DMS 273 treated with DMSO at 0.1 percent for 48 hours (cell line): ENCODE results near the gene UBE2S.
"Not testable (repeated sequence)": the region's sequence is repeated elsewhere in the genome, so short reads cannot be mapped to it uniquely, and the experiment has no call there.

Source experiments
- DNase-seq: peaks from one replicate; lab custom pipeline; 2025; lab: John Stamatoyannopoulos, UW

UBE2S gene

DNA sequence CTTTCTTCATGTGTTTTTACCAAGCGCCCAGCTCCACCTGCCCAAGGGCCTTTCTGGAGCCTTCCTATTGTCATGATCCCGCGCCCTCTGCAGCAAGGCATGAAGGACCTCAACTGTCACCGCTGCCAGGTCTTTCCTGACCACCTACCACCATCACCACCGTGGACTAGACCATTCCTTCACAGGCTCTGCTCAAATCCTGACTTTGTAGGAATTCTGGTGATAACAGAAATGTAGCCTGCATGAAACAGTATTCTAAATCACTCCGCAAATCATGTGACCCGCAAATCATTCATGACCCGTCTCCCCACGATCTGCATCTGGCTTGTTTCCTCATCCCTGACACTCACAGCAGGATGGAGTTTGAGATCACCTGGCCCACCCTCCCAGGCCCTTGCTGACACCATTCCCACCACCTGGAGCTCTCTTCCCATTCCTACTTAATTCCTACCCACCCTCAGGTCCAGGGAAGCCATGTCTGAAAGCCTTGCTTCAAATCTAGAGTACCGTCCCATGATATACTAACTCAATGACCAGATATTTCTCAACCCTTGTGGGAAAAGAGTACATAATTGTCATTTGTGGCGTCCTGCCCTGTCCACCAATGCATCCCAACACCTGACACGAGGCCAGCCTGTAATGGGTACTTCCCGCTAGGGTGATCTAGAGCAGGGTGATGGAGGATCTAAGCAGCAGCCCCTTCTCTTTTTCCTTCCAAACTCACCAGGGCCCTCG lies 1.3 kb downstream of the UBE2S start:
- no peak for DNase-seq

DNA sequence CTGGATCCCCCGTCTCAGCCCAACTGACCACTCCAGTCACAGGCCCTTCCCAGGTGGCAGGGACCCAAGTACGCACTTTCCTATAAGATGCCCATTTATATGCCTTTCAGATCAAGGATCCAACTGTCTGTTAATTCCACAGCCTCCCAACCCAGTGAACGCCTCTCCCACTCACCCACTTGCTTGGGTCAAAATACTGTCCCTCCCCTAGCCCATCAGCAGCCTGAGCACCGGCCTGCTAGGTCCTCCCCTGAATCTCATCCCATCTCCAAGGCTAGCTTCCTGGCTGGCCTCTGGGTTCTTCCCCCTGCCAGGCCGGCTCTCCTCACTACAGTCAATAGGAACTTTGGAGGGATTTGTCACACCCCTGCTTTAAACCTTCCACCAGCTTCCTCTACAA lies 1.9 kb downstream of the UBE2S start:
- no peak for DNase-seq

DNA sequence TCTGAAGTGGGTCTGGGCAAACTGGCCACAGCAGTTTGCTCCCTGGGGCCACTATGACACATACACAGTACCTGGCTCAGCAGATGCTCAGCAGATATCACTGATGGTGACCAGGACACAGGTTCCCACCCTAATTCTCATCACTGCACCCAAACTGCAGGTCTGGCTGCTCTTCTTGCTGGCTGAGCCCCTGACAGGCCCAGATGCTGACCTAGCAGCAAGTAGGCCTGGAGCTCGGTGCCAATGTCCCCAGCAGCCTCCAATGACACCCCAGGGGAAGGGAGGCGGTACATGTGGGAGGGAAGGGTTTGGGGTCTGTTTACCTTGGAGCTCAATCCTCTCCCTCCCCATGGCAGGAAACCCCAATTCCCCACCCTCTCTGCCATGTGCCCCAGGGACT lies 5.1 kb downstream of the UBE2S start:
- no peak for DNase-seq

DNA sequence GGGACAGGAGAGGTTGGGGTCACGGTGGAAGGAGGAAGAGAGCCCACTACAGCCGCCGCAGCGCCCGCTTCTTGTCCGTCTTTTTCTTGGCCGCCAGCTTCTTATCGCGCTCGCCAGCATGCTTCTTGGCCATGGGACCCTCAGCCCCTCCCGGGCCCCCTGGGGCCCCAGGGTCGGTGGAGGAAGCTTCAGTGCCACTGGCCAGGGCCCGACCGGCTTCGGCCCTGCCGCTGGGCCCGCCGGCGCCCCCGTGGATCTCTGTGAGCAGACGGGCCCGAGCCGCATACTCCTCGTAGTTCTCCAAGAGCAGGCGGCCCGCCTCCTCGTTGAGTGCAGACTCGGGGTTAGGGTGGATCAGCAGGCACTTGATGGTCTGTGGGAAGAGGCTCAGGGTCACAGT lies 6.2 kb downstream of the UBE2S start:
- DNase-seq, result not testable (repeated sequence)

DNA sequence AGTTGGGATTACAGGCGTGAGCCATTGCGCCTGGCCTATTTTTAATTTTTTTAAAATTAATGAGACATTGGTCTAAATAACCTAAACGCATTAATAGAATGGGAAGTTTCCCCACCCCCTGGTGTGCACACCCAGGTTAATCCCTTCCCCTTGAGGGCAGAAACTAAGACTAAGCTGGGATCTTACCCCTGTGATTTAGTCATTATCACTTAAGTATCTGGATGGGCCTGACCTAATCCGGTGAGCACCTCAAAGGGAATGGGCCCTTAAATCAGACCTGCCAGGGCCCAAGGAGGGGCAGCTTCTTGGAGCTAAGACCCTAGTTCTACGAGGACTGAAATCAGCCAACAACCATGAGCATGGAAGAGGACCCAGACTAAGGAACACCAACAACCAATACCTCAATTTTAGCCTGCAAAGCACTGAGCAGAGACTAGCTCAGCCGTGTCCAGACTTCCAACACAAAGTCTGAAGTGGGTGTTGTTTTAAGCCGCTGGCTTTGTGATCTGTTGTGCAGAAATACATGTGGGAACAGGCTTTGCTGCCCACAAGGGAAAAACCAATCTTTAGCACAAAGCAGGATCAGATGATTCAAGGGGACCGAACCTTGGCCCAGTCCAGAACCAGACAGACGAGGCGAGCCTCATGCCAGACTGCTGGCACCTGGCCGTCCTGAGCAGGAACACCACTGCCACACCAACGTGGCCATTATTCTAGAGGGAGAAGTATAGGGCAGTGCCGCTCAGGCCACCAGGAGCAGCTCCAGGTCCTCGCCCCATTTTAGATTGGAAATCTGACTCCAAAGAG lies 7.1 kb downstream of the UBE2S start:
- no peak for DNase-seq

DNA sequence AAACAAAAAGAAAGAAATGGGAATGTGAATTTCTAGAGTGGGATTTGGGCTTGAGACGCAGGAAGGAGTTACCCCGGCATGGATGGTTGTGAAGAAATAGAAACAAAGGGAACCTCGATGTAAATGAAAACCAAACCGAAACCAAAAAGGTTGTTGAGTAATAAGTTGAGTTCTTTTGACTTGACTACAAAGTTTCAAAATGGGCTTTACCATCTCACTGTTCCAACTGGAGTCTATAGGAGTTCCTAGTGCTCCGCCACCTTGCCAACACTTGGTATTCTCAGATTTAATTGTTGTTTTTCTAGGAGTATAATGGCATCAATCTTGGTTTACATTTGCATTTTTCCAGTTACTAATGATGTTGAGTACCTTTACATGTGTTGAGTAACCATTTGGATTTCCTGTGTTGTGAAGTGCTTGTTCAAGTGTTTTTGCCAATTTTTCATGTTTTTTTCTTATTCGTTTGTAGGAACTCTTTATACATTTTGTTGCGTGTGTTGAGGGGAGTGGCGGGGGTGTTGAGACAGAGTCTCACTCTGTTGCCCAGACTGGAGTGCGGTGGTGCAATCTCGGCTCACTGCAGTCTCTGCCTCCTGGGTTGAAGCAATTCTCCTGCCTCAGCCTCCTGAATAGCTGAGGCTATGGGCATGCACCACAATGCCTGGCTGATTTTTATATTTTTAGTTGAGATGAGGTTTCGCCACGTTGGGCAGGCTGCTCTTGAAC lies 9.2 kb downstream of the UBE2S start:
- no peak for DNase-seq

DNA sequence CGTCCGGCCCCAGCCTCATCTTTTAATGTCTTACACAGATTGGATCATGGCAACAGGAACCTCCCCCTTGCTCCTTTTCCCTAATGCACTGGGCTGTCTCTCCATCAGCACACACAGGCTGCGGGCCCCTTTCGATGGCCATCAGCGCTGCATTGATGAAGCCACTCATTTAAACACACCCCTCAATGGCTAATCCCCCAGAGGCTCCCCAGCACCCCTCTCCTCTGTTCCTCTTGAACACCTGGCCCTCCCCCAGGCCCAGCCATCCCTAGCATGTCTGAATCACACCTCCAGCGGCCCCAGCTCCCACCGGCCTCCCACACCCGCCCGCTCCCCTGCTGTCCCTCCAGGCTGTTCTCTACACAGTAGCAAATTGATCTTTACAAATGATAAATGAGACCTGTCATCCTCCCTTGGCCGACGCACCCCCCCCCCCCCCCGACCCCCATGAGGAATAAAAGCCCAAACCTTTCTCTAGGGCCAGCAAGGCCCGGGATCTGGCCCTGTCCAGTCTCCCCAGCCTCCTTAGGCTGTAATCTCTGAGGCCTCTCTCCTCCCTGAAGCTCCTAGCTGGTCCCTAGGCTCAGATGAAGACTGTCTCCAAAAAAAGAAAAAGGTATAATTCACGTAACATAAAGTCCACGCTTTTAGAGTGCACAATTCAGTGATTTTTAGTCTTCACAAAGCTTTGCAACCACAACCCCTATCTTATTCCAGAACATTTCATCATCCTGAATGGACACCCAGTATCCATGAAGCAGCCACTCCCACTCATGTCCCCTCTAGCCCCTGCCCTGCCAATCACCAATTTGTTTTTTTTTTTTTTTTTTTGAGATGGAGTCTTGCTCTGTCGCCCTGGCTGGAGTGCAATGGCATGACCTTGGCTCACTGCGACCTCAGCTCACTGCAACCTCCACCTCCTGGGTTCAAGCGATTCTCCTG lies 14.5 kb downstream of the UBE2S start:
- no peak for DNase-seq

DNA sequence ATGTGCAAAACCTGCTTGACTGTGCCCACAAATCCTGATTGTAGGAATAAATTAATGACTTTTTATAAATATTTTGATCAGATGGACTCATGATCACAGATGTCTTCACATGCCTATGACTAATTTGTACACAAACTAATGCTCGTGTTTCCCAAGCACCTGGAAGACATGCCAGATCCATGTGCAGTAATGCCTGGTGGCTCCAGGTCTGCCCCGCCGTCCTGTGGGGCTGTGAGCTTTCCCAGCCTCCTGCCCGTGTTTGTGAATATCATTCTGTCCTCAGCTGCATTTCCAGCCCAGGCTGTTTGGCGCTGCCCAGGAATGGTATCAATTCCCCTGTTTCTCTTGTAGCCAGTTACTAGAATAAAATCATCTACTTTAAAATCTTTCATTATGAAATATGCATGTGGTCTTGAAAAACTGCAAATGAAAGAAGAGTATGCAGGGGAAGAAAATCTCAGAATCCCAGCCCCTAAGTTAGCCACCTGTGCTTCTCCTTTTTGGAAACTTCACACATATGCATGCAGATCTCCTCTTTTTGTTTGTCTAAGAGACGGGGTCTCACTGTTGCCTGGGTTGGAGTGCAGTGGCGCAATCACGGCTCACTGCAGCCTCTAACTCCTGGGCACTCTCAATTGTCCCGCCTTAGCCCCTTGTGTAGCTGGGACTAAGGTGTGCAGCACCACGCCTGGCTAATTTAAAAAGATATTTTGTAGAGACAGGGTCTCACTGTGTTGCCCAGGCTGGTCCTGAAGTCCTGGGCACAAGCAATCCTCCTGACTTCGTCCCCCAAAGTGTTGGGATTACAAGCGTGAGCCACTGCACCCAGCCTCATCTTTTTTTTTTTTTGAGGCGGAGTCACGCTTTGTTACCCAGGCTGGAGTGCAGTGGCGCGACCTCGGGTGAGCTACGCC lies 15.6 kb downstream of the UBE2S start:
- DNase-seq, result no peak

DNA sequence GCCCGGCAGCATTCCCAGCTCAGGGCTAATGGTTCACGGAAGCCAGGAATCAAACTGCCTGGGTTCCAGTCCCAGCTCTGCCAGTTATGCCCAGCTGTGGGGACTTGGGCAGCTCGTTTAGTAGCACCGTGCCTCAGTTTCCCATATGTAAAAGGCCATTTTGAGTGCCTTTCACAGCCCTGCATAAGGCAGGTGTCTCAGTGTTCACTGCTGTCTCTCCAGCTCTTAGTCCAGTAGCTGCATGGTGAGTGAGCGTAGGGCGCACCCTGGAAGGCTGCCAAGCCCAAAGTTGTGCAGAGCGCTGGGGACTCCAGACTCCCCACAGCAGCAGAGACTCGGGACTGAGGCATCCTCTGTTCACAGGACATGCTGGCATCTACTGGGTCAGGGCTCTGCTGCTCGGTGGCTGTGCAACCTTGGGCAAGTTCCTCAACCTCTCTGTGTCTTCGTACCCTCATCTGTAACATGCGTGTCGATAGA lies 16.4 kb downstream of the UBE2S start:
- no peak for DNase-seq

DNA sequence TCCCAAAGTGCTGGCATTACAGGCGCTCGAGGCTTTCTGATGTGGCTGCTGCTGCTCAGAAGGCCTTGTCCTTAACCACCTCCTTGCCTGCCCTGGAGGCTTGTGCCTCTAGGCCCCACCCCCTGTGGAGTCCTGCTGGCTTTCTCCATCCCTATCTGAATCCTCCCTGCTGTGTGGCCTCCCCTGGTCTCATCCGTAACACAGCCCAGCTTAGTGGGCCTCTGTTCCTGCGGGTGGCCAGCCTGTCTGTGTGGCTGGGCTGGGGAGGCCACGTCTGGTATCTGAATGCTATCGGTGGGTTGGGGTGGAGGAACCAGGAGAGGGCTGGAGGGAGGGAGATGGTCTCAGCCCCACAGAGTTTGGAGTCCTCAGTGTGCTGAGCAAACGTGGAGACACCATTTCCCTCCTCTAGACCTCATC lies 17.1 kb downstream of the UBE2S start:
- no peak for DNase-seq

DNA sequence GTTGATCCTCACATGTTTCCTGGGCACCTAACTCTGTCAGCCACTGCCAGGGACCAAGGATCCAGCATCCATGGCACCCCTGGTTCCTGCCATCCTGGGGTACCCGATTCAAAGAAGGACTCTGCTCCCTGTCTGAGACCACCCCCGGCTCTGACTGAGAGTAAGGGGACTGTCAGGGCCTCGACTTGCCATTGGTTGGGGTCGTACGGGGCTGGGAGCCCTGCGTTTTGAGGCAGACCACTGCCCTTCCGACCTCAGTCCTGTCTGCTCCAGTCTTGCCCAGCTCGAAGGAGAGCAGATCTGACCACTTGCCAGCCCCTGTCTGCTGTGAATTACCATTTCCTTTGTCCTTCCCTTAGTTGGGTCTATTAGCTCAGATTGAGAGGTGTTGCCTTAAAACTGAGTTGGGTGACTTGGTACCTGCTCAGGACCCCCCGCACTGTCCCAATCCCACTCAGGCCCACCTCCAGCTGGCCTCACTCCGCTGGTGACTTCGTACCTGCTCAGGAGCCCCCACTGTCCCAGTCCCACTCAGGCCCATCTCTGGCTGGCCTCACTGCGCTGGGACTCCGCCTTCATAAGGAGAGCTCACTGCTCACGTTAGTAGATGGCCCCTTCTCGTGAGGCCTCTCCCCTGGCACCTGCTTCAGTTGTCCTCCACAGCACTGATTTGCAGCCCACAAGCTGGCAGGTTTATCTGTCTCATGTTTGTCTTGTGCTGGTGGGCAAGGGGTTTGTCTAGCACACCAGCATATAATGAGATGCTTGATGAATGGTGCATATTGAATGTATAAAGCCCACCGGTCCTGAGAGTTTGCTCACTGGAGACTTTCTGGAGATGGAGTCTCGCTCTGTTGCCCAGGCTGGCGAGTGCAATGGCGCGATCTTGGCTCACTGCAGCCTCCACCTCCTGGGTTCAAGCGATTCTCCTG lies 17.9 kb downstream of the UBE2S start:
- no peak for DNase-seq

DNA sequence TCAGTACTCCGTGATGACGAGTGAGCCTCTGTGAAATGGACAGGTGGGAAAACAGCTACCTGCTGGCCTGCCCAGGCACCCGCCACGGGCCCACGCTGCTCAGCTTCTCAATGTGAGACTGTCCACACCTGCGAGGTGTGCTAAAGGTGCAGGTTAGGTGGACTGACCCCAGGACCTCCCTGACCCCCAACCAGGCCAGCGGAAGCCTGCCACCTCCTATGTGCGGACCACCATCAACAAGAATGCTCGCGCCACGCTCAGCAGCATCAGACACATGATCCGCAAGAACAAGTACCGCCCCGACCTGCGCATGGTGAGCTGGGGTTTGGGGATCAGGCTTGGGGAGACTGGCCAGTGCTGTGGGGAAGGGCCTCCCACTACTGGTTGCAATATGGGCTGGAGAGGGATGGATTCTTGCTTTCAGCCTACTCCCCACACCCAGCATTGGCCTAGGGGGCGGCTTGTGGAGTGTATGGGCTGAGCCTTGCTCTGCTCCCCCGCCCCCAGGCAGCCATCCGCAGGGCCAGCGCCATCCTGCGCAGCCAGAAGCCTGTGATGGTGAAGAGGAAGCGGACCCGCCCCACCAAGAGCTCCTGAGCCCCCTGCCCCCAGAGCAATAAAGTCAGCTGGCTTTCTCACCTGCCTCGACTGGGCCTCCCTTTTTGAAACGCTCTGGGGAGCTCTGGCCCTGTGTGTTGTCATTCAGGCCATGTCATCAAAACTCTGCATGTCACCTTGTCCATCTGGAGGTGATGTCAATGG lies 19.7 kb downstream of the UBE2S start:
- no peak for DNase-seq

DNA sequence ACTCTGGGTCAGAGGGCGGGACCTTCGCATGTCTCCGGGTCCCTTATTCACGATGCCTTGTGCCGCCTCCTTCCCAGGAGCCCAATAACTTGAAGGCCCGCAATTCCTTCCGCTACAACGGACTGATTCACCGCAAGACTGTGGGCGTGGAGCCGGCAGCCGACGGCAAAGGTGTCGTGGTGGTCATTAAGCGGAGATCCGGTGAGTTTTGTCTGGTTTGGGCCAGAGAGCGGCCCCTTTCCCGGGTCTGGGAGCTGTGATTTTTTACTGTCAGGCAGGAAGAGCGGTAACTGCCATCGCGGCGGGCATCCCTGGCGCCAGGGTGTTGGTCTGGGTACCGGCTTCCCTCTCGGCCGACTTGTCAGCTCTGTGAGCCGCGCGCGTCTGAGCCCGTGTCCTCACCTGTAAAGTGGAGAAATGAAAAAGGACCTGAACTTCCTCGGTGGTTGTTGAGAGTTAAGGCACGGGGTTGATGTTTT lies 21.1 kb downstream of the UBE2S start:
- no peak for DNase-seq

DNA sequence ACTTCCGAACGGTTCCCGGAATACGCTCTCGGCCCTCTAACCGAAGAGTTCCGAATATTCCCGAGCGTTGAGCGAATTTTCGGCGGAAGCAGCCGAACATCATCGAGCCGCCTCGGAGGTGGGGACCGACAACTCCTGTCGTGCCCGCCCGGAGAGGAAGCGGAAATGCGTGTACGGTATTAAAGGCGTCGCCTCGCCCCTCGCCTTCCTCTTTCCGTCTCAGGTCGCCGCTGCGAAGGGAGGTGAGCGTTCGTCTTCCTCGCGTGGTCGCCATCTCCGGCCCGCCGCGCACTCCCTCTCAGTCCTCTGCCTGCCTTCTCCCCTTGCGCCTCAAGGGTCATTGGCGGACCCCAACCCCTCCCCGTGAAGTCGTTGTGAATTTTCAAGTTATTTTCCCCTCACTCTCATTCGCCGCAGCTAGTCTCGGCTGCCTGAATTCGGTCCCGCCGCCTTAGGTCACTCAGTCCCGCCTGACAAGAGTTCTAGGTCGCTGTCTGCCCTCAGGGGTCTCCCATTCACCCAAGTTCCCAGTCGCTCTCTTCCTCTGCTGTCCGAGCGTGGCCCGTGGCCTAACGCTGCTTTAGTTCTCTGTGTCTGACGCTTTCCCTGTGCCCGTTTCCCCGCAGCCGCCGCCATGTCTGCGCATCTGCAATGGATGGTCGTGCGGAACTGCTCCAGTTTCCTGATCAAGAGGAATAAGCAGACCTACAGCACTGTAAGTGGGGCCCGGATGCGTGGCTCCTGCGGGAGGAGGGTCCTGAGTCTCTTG lies 21.7 kb downstream of the UBE2S start, which contains the start of gene RPL28:
RPL28 (plus strand) TSS at position 209 of the 769 bp plus-strand sequence; CDS start at position 635, 426 bp downstream.
- DNase-seq, result peak; percentile 89

DNA sequence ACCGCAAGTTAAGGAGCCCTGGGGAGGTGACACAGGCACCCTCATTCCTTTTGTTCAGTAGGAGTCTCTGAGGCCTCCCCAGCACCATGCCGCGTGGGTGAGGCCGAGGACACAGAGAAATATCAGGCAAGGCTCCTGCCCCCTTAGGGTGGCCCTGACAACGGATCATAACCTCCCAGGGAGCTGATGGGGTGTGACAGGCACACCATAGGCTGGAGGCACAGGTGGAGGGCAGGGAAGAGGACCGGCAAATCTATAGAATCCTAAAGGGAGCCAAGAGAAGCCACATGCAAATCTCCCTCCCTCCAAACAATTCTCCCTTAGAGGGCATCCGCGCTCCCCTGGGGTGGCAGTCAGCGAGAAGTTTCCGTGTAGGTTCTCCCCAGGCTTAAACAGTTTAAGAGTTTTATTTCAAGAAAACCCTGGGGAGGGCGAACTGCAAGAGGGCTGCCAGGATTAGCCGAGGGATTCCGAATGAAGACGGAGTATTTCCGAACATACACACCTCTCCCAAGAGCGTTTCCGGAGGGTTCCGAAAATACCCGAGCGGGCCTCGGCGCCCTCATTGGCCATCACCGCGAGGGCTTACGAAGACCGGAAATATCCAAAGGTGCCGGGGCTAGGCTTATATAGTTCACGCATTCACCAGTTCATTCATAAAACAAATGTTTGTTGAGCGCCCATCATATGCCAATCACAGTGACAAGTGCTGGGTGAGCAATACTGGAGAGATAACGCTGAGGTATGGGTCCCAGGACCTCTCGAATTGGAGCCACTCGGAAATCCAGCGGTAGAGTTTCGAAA lies 22.5 kb downstream of the UBE2S start:
- DNase-seq, result peak; percentile 88

DNA sequence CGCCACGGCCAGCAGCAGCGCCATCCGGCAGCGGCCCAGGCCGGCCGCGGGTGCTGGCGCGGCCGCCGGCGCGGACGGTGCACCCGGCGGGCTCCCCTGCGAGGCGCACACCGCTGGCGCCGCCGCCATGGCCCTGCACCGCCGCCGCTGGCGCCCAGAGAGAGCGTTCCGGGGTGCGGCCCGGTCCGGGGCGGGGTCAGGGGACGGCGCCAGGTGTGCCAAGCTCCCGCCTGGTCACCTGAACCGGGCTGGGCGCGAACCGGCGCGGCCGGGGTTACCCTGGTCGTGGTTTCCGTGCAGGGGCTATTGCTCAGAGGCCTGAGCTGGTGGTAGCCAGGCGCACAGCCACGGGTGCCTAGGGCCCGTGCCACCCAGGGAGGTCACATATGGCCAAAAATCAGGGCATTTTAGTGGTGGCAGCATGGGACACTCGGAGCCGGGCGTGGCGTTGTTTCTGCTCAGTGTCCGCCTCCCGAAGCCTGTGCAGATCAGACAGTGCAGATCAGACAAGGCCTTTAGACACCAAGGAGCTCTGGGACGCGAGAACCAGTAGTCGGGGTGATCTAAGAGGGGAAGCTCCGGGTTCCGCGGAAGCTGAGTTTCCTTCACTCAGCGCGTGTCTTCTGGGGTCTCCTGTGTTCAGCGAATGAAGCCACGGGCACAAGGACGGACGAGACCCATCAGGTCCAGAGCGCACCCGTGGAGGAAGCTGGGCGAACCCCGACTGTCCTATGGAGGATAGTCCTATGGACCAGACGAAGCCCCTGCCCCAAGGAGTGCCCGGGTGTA lies 23.3 kb downstream of the UBE2S start, which contains the start of gene TMEM238:
TMEM238 (minus strand) TSS at position 162 of the 789 bp plus-strand sequence; CDS start at position 129, 33 bp downstream.
- no peak for DNase-seq
